Transverse colon (tissue), 4 donors: Measurements from ENCODE around the gene TAF11L14. TPM values are rescaled to one million over a fixed set of nuclear protein-coding genes. Genes with fewer than 3 reads are reported as not detected.
"Not testable (repeated sequence)": the region's sequence is repeated elsewhere in the genome, so short reads cannot be mapped to it uniquely, and the experiment has no call there.

Experiments used
- DNase-seq: peaks from one replicate; pipeline ENCODE4 v3.0.0-alpha.2; 2019
- H3K27ac ChIP-seq, 4 donors: fragments of 200-600 bp; sonication (generic); 2 replicates each; pipeline ENCODE4 v1.5.1; 2016 to 2018; ENCODE audit warnings: inconsistent platforms in 4 of 4
- H3K27me3 ChIP-seq: fragments of 200-600 bp; sonication (generic); 2 replicates; pipeline ENCODE4 v1.5.1; 2017; ENCODE audit warnings: inconsistent platforms
- H3K36me3 ChIP-seq, 4 donors: fragments of 200-600 bp; sonication (generic); 2 replicates each; pipeline ENCODE4 v1.5.1; 2017 to 2019; ENCODE audit warnings: inconsistent platforms in 4 of 4
- H3K4me1 ChIP-seq, 4 donors: fragments of 200-600 bp; sonication (generic); 2 replicates each; pipeline ENCODE4 v1.5.1; 2017 to 2020; ENCODE audit warnings: inconsistent platforms in 4 of 4
- H3K4me3 ChIP-seq, 4 donors: fragments of 200-600 bp; sonication (generic); 1 replicate in 1 of 4; 2 replicates in 3 of 4; pipeline versions ENCODE4 v1.5.1 to v1.6.1; 2017 to 2019; ENCODE audit warnings: inconsistent platforms in 4 of 4
- H3K9me3 ChIP-seq, 2 donors: fragments of 200-600 bp; sonication (generic); 2 replicates each; pipeline ENCODE4 v1.5.1; 2017 to 2019; ENCODE audit warnings: inconsistent platforms in 2 of 2
- EP300 ChIP-seq: sonication (generic); formaldehyde crosslinking; IDR thresholded peaks from one replicate; pipeline ENCODE4 v1.6.1; 2017; ENCODE audit warnings: antibody characterized with exemption, low read depth
- POLR2A ChIP-seq: fragments of 450-650 bp; IDR thresholded peaks from one replicate; pipeline ENCODE4 v1.6.1; 2016; ENCODE audit warnings: antibody characterized with exemption, mild to moderate bottlenecking, moderate library complexity
- POLR2AphosphoS5 ChIP-seq, 3 donors: sonication (generic); formaldehyde crosslinking; IDR thresholded peaks; one replicate each; pipeline ENCODE4 v1.6.1; 2016; ENCODE audit warnings: antibody characterized with exemption in 3 of 3
- WGBS, 2 donors: methylation state at CpG; one replicate each; pipeline ENCODE4 v1.1.5; 2018; ENCODE audit warnings: low coverage in 1 of 2; 5-methylcytosine and 5-hydroxymethylcytosine counted together
- in situ Hi-C, 4 donors: fragments of 200-750 bp; cut with MboI; loops; one replicate each; pipeline versions ENCODE4 v1.15.0 to v1.15.1; 2017; ENCODE audit warnings: low sequenced_read_pairs in 3 of 4, low pct_ligation_motif_present in 1 of 4, low pct_unique_long_range_greater_than_20kb in 1 of 4
- intact Hi-C: fragments of 100-400 bp; cut with DNase I; formaldehyde crosslinking; loops from one replicate; pipeline ENCODE4 v1.15.1; 2023; ENCODE audit warnings: low total_unique reads
- total RNA-seq, 4 donors: library from RNA; depleted of rRNA; stranded (reverse); fragments of >200 nt; gene quantifications; one replicate each; pipeline ENCODE4 v1.1.0, GENCODE V29; 2016
- TF ChIP-seq, protein P1 (sequence below), 5 experiments: fragments of 200-600 bp in 3 of 5; fragments of 450-650 bp in 2 of 5; sonication (generic) in 3 of 5; IDR thresholded peaks; 1 replicate in 2 of 5; 2 replicates in 3 of 5; pipeline ENCODE4 v1.5.1; 2016 to 2017; ENCODE audit warnings: antibody characterized with exemption in 5 of 5, inconsistent platforms in 3 of 5, mild to moderate bottlenecking in 2 of 5, moderate library complexity in 1 of 5

Gene TAF11L14
- total RNA-seq: not detected

DNA sequence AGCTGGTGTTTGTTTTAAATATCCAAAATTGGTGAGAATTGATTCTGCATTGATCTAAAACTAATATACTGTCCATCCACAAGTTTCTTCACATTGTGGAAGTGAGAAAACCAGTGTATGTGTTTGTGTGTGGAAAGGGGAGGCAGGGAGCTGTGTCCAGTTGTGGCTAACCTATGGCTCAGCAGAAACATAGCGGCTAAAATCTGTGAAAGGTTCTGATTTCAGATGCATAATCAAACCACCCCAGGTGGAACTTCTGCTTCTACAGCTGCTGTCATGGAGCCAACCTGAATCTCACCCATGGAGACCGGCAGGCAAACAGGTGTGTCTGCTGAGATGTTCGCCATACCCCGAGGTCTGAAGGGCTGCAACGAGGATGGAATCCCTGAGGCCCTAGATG lies at the start of gene TAF11L14:
Gene TAF11L14 (plus strand): TSS at position 301 of the 400 bp plus-strand sequence.
- no peak for TF ChIP-seq EP300
- no peak for TF ChIP-seq POLR2A
- TF ChIP-seq, protein P1, sequence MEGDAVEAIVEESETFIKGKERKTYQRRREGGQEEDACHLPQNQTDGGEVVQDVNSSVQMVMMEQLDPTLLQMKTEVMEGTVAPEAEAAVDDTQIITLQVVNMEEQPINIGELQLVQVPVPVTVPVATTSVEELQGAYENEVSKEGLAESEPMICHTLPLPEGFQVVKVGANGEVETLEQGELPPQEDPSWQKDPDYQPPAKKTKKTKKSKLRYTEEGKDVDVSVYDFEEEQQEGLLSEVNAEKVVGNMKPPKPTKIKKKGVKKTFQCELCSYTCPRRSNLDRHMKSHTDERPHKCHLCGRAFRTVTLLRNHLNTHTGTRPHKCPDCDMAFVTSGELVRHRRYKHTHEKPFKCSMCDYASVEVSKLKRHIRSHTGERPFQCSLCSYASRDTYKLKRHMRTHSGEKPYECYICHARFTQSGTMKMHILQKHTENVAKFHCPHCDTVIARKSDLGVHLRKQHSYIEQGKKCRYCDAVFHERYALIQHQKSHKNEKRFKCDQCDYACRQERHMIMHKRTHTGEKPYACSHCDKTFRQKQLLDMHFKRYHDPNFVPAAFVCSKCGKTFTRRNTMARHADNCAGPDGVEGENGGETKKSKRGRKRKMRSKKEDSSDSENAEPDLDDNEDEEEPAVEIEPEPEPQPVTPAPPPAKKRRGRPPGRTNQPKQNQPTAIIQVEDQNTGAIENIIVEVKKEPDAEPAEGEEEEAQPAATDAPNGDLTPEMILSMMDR (IDR thresholded peaks at IDR 0.05): no peak
- no peak for TF ChIP-seq POLR2AphosphoS5 (IDR thresholded peaks at IDR 0.05)
- Histone ChIP-seq H3K4me1 (no peaks in the 10 kb centered on the region), H3K9me3 (no peaks in the 10 kb centered on the region), H3K27me3 (no peaks in the 10 kb centered on the region), H3K4me3 (no peak within 1 kb of the TSS), H3K27ac (no peak within 1 kb of the TSS), H3K36me3 (no peaks in the 10 kb centered on the region)
- 86 to 100% methylated on average over 1 to 5 of the region's 5 CpGs for WGBS, 2 donors
- in situ Hi-C loops (no loop called here), intact Hi-C loops (no loop called here)
- DNase-seq: no peak

DNA sequence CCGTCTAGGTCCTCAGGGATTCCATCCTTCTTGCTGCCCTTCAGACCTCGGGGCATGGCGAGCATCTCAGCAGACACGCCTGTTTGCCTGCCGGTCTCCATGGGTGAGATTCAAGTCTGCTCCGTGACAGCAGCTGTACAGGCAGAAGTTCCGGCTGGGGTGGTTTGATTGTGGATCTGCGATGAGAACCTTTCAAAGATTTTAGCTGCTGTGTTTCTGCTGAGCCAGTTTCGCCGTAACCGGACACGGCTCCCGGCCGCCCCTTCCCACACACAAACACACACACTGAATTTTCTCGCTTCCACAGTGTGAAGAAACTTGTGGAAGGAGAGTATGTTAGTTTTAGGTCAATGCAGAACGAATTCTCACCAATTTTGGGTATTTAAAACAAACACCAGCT lies 48.6 kb upstream of the TAF11L14 start, which contains the start of gene TAF11L7:
Gene TAF11L7 (minus strand): TSS at position 101 of the 400 bp plus-strand sequence.
- H3K27me3 ChIP-seq, intact Hi-C loops, H3K9me3 ChIP-seq, H3K27ac ChIP-seq, H3K36me3 ChIP-seq, in situ Hi-C loops, H3K4me3 ChIP-seq, DNase-seq, H3K4me1 ChIP-seq: not testable (repeated sequence)
- no CpG with 5 or more reads among the region's 16 CpGs for whole genome bisulfite sequencing, 2 donors

DNA sequence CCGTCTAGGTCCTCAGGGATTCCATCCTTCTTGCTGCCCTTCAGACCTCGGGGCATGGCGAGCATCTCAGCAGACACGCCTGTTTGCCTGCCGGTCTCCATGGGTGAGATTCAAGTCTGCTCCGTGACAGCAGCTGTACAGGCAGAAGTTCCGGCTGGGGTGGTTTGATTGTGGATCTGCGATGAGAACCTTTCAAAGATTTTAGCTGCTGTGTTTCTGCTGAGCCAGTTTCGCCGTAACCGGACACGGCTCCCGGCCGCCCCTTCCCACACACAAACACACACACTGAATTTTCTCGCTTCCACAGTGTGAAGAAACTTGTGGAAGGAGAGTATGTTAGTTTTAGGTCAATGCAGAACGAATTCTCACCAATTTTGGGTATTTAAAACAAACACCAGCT lies 43.4 kb upstream of the TAF11L14 start, which contains the start of gene TAF11L8:
Gene TAF11L8 (minus strand): TSS at position 101 of the 400 bp plus-strand sequence.
- in situ Hi-C loops, H3K4me1 ChIP-seq, H3K36me3 ChIP-seq, intact Hi-C loops, H3K27ac ChIP-seq, H3K27me3 ChIP-seq, H3K9me3 ChIP-seq, H3K4me3 ChIP-seq, DNase-seq: not testable (repeated sequence)
- no CpG with 5 or more reads among the region's 16 CpGs for WGBS, 2 donors

DNA sequence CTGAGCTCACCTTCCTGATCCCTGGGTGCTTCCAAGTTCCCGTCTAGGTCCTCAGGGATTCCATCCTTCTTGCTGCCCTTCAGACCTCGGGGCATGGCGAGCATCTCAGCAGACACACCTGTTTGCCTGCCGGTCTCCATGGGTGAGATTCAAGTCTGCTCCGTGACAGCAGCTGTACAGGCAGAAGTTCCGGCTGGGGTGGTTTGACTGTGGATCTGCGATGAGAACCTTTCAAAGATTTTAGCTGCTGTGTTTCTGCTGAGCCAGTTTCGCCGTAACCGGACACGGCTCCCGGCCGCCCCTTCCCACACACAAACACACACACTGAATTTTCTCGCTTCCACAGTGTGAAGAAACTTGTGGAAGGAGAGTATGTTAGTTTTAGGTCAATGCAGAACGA lies 40.0 kb upstream of the TAF11L14 start, which contains the start of gene TAF11L9:
Gene TAF11L9 (minus strand): TSS at position 140 of the 400 bp plus-strand sequence.
- H3K27me3 ChIP-seq, H3K9me3 ChIP-seq, H3K27ac ChIP-seq, DNase-seq, in situ Hi-C loops, H3K36me3 ChIP-seq, intact Hi-C loops, H3K4me3 ChIP-seq, H3K4me1 ChIP-seq: not testable (repeated sequence)
- 90 to 100% methylated on average over 9 to 10 of the region's 15 CpGs for WGBS, 2 donors

DNA sequence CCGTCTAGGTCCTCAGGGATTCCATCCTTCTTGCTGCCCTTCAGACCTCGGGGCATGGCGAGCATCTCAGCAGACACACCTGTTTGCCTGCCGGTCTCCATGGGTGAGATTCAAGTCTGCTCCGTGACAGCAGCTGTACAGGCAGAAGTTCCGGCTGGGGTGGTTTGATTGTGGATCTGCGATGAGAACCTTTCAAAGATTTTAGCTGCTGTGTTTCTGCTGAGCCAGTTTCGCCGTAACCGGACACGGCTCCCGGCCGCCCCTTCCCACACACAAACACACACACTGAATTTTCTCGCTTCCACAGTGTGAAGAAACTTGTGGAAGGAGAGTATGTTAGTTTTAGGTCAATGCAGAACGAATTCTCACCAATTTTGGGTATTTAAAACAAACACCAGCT lies 36.5 kb upstream of the TAF11L14 start, which contains the start of gene TAF11L10:
Gene TAF11L10 (minus strand): TSS at position 101 of the 400 bp plus-strand sequence.
- WGBS, 2 donors: no CpG with 5 or more reads among the region's 15 CpGs
- H3K27me3 ChIP-seq, H3K4me1 ChIP-seq, DNase-seq, H3K4me3 ChIP-seq, H3K9me3 ChIP-seq, intact Hi-C loops, H3K36me3 ChIP-seq, H3K27ac ChIP-seq, in situ Hi-C loops: not testable (repeated sequence)

DNA sequence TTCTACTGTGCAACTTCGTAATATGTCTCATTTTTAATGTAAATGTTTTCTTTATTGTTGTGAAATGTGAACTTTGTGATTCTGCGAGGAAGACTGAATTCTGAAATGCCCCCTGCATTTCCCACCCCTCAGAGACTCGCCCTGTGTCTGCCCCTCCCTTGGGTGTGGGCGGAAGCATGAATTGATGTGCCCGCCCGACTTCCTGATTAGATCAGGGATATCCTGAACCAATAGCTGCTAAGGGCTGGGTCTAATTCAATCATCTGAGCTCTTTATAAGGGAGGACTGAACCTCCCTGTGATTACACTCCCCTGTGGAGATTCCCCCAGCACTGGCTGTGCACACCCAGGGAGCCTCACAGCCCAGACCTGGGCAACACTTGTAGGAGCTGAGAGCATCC lies 30.4 kb upstream of the TAF11L14 start, which contains the start of gene TAF11L11:
Gene TAF11L11 (plus strand): TSS at position 304 of the 400 bp plus-strand sequence.
- H3K4me3 ChIP-seq, H3K27ac ChIP-seq, DNase-seq, H3K4me1 ChIP-seq, in situ Hi-C loops, H3K27me3 ChIP-seq, intact Hi-C loops, H3K9me3 ChIP-seq, H3K36me3 ChIP-seq: not testable (repeated sequence)
- 63 to 67% methylated on average over 1 to 6 of the region's 6 CpGs for WGBS, 2 donors

DNA sequence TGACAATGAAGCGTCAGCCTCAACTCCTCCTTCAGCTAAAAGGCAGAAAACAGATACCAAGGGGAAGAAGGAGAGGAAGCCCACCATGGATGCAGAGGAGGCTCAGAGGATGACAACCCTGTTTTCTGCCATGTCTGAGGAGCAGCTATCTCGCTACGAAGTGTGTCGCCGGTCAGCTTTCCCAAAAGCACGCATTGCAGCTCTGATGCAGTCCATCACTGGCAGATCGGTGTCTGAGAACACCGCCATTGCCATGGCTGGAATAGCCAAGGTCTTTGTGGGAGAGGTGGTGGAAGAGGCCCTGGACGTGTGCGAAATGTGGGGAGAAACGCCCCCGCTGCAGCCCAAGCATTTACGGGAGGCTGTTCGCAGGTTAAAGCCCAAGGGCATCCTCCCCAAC lies 29.3 kb upstream of the TAF11L14 start:
- no peak for TF ChIP-seq EP300
- TF ChIP-seq POLR2AphosphoS5 (IDR thresholded peaks at IDR 0.05): no peak
- TF ChIP-seq POLR2A: no peak
- TF ChIP-seq, protein P1 (IDR thresholded peaks at IDR 0.05): no peak
- no peaks in the 10 kb centered on the region for H3K36me3 ChIP-seq
- in situ Hi-C loops (no loop called here), intact Hi-C loops (no loop called here)
- DNase-seq: no peak
- no peak overlapping the region for H3K4me3 ChIP-seq
- no peaks in the 10 kb centered on the region for H3K27me3 ChIP-seq
- no peak overlapping the region for H3K27ac ChIP-seq
- WGBS, 2 donors: 94 to 95% methylated on average over 7 to 13 of the region's 14 CpGs
- no peaks in the 10 kb centered on the region for H3K4me1 ChIP-seq
- H3K9me3 ChIP-seq: no peaks in the 10 kb centered on the region

DNA sequence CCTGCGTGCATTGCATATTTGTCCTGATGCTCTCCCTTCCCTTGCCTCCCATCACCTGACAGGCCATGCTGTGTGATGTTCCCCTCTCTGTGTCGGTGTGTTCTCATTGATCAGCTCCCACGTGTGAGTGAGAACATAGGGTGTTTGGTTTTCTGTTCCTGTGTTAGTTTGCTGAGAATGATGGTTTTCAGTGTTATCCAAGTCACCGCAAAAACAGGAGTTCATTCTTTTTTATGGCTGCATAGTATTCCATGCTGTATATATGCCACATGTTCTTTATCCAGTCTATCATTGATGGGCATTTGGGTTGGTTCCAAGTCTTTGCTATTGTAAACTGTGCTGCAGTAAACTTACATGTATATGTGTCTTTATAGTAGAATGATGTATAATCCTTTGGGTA lies 26.8 kb upstream of the TAF11L14 start:
- in situ Hi-C loops, H3K9me3 ChIP-seq, H3K27ac ChIP-seq, H3K36me3 ChIP-seq, H3K27me3 ChIP-seq, H3K4me3 ChIP-seq, DNase-seq, H3K4me1 ChIP-seq, intact Hi-C loops: not testable (repeated sequence)
- 88 to 94% methylated on average over 1 to 4 of the region's 4 CpGs for WGBS, 2 donors

DNA sequence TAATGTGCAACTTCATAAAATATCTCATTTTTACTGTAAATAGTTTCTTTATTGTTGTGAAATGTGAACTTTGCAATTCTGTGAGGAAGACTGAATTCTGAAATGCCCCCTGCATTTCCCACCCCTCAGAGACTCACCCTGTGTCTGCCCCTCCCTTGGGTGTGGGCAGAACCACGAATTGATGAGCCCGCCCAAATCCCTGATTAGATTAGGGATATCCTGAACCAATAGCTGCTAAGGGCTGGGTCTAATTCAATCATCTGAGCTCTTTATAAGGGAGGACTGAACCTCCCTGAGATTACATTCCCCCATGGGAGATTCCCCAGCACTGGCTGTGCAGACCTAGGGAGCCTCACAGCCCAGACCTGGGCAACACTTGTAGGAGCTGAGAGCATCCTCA lies 24.2 kb upstream of the TAF11L14 start, which contains the start of gene TAF11L12:
Gene TAF11L12 (plus strand): TSS at position 301 of the 400 bp plus-strand sequence.
- H3K9me3 ChIP-seq, DNase-seq, intact Hi-C loops, H3K36me3 ChIP-seq, in situ Hi-C loops, H3K4me3 ChIP-seq, H3K27ac ChIP-seq, H3K27me3 ChIP-seq, H3K4me1 ChIP-seq: not testable (repeated sequence)
- WGBS, 2 donors: 50 to 72% methylated on average over 2 of the region's 2 CpGs
